ENCODE measurements around the gene ROBO2.

Gene ROBO2

DNA sequence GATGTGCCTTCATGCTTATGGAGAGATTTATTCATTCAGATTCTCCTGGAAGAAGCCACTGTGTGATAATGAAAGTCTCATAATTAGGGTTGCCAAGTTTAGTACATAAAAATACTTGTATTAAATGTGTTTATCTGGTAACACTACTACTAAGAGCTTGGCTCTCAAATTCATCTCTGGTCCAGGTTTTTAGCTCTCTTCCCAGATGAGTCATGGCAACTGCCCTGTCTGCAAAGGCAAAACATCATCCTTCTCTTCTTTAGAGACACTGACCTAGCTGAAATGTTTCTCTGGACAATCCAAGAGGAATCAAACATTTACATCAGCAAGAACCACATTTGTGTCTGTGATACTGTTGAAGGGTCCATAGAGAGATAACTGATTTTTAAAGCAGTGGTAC lies 269.6 kb downstream of the ROBO2 start:
- H3K27me3 ChIP-seq (ENCODE audit: insufficient read depth, low read length): no peaks in the 10 kb centered on the region
- H2BK12ac ChIP-seq (ENCODE audit: low read length): no peak overlapping the region
- H3K23ac ChIP-seq (ENCODE audit: low read length): no peak overlapping the region
- H2AK5ac ChIP-seq (ENCODE audit: low read length): no peak overlapping the region
- no peak overlapping the region for H2BK120ac ChIP-seq (ENCODE audit: insufficient read depth, low read length, poor library complexity)
- no peak overlapping the region for H3K18ac ChIP-seq (ENCODE audit: low read length)
- no peak overlapping the region for H4K8ac ChIP-seq (ENCODE audit: low read depth, low read length)
- H3K4ac ChIP-seq (ENCODE audit: low read depth, low read length): no peak overlapping the region
- DNase-seq: no peak
- no peak overlapping the region for H2BK5ac ChIP-seq (ENCODE audit: low read depth, low read length, poor library complexity)
- no peaks in the 10 kb centered on the region for H3K79me2 ChIP-seq (ENCODE audit: control insufficient read depth, insufficient read depth, low read length, poor library complexity)
- no peak overlapping the region for H4K12ac ChIP-seq (ENCODE audit: low read depth, low read length)
- H3K14ac ChIP-seq (ENCODE audit: low read length): no peak overlapping the region
- H3K4me3 ChIP-seq (ENCODE audit: low read depth, low read length): no peak overlapping the region
- H3K9me3 ChIP-seq (ENCODE audit: insufficient read depth, low read depth, low read length): no peaks in the 10 kb centered on the region
- H3K4me2 ChIP-seq (ENCODE audit: low read length): no peak overlapping the region
- H3K79me1 ChIP-seq (ENCODE audit: low read length): no peaks in the 10 kb centered on the region
- no peak overlapping the region for H3K27ac ChIP-seq (ENCODE audit: low read depth, low read length)
- H4K91ac ChIP-seq (ENCODE audit: low read depth, low read length): no peak overlapping the region
- no peaks in the 10 kb centered on the region for H3K4me1 ChIP-seq (ENCODE audit: control insufficient read depth in 1 of 2, insufficient read depth in 2 of 2, low read length in 2 of 2)
- H2AFZ ChIP-seq (ENCODE audit: insufficient read depth, low read length, poor library complexity): no peak overlapping the region
- no peak overlapping the region for H3K9ac ChIP-seq (ENCODE audit: low read length)
- H3K36me3 ChIP-seq (ENCODE audit: control insufficient read depth in 1 of 2, insufficient read depth in 2 of 2, low read length in 2 of 2): no peaks in the 10 kb centered on the region

GRCh38 chr3:77313843-77314242 lies 273.9 kb downstream of the ROBO2 start:
- H3K4me1 ChIP-seq (ENCODE audit: control insufficient read depth in 1 of 2, insufficient read depth in 2 of 2, low read length in 2 of 2): no peaks in the 10 kb centered on the region
- no peak overlapping the region for H3K14ac ChIP-seq (ENCODE audit: low read length)
- no peaks in the 10 kb centered on the region for H3K27me3 ChIP-seq (ENCODE audit: insufficient read depth, low read length)
- H4K8ac ChIP-seq (ENCODE audit: low read depth, low read length): no peak overlapping the region
- no peak overlapping the region for H3K18ac ChIP-seq (ENCODE audit: low read length)
- H4K12ac ChIP-seq (ENCODE audit: low read depth, low read length): no peak overlapping the region
- no peak overlapping the region for H3K27ac ChIP-seq (ENCODE audit: low read depth, low read length)
- DNase-seq: no peak
- H2AK5ac ChIP-seq (ENCODE audit: low read length): no peak overlapping the region
- no peaks in the 10 kb centered on the region for H3K79me1 ChIP-seq (ENCODE audit: low read length)
- no peak overlapping the region for H2BK12ac ChIP-seq (ENCODE audit: low read length)
- no peak overlapping the region for H3K23ac ChIP-seq (ENCODE audit: low read length)
- no peak overlapping the region for H2BK120ac ChIP-seq (ENCODE audit: insufficient read depth, low read length, poor library complexity)
- H3K4me2 ChIP-seq (ENCODE audit: low read length): no peak overlapping the region
- H3K9me3 ChIP-seq (ENCODE audit: insufficient read depth, low read depth, low read length): no peaks in the 10 kb centered on the region
- no peak overlapping the region for H2BK5ac ChIP-seq (ENCODE audit: low read depth, low read length, poor library complexity)
- H4K91ac ChIP-seq (ENCODE audit: low read depth, low read length): no peak overlapping the region
- no peak overlapping the region for H3K4me3 ChIP-seq (ENCODE audit: low read depth, low read length)
- no peaks in the 10 kb centered on the region for H3K36me3 ChIP-seq (ENCODE audit: control insufficient read depth in 1 of 2, insufficient read depth in 2 of 2, low read length in 2 of 2)
- no peaks in the 10 kb centered on the region for H3K79me2 ChIP-seq (ENCODE audit: control insufficient read depth, insufficient read depth, low read length, poor library complexity)
- H3K4ac ChIP-seq (ENCODE audit: low read depth, low read length): no peak overlapping the region
- no CpG with 5 or more reads among the region's 3 CpGs for WGBS (ENCODE audit: extremely low coverage, insufficient coverage, insufficient read length)
- no peak overlapping the region for H2AFZ ChIP-seq (ENCODE audit: insufficient read depth, low read length, poor library complexity)
- H3K9ac ChIP-seq (ENCODE audit: low read length): no peak overlapping the region

DNA sequence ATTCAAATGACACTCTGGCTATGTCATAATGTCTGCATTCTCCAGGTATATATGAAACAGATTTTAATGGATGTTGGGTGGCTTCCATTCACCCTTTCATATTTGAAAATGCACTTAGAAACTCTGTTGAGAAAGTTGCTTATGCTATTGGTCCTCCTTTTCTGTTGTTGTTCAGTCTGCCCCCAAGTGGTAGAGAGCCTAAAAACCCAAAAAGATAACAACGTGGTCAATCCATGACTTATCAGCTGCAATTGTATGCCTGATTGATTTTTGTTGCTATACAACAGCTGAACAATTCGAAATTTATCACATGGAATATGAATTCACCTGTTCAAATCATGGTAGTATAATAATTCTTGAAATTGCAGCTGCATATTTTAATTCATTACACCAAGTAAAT lies 279.8 kb downstream of the ROBO2 start:
- Histone ChIP-seq H3K9me3 (ENCODE audit: insufficient read depth, low read depth, low read length) (no peaks in the 10 kb centered on the region), H3K79me1 (ENCODE audit: low read length) (no peaks in the 10 kb centered on the region), H2AFZ (ENCODE audit: insufficient read depth, low read length, poor library complexity) (no peak overlapping the region), H3K9ac (ENCODE audit: low read length) (no peak overlapping the region), H3K36me3 (ENCODE audit: control insufficient read depth in 1 of 2, insufficient read depth in 2 of 2, low read length in 2 of 2) (no peaks in the 10 kb centered on the region), H3K4me1 (ENCODE audit: control insufficient read depth in 1 of 2, insufficient read depth in 2 of 2, low read length in 2 of 2) (no peaks in the 10 kb centered on the region), H3K27ac (ENCODE audit: low read depth, low read length) (no peak overlapping the region), H3K79me2 (ENCODE audit: control insufficient read depth, insufficient read depth, low read length, poor library complexity) (no peaks in the 10 kb centered on the region), H4K12ac (ENCODE audit: low read depth, low read length) (no peak overlapping the region), H3K14ac (ENCODE audit: low read length) (no peak overlapping the region), H2BK120ac (ENCODE audit: insufficient read depth, low read length, poor library complexity) (no peak overlapping the region), H3K4me2 (ENCODE audit: low read length) (no peak overlapping the region), H3K4ac (ENCODE audit: low read depth, low read length) (no peak overlapping the region), H2AK5ac (ENCODE audit: low read length) (no peak overlapping the region), H3K23ac (ENCODE audit: low read length) (no peak overlapping the region), H2BK12ac (ENCODE audit: low read length) (no peak overlapping the region), H3K4me3 (ENCODE audit: low read depth, low read length) (no peak overlapping the region), H3K18ac (ENCODE audit: low read length) (no peak overlapping the region), H4K91ac (ENCODE audit: low read depth, low read length) (no peak overlapping the region), H2BK5ac (ENCODE audit: low read depth, low read length, poor library complexity) (no peak overlapping the region), H4K8ac (ENCODE audit: low read depth, low read length) (no peak overlapping the region), H3K27me3 (ENCODE audit: insufficient read depth, low read length) (no peaks in the 10 kb centered on the region)
- WGBS (ENCODE audit: extremely low coverage, insufficient coverage, insufficient read length): no CpG with 5 or more reads among the region's 2 CpGs
- no peak for DNase-seq

DNA sequence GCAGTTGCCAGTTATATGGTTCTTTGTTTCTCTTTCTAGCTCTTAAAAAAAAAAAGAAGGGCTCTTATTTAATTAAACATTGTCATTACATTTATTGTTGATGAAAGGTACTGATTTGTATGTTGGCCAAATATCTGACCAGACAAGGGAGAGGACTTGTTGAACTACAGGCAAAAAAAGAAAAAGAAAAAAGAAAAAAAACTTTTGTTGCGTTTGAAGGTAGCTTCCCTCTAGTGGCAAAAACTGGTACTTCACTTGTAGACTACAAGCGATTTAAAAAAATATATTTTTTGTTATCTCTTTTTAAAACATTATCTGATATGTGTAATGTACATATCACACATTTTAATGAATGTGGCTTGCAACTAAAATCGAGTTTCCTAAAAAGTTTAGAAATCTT lies 280.6 kb downstream of the ROBO2 start:
- WGBS (ENCODE audit: extremely low coverage, insufficient coverage, insufficient read length): no CpG with 5 or more reads among the region's 3 CpGs
- Histone ChIP-seq H2AFZ (ENCODE audit: insufficient read depth, low read length, poor library complexity) (no peak overlapping the region), H2AK5ac (ENCODE audit: low read length) (no peak overlapping the region), H3K4ac (ENCODE audit: low read depth, low read length) (no peak overlapping the region), H3K27me3 (ENCODE audit: insufficient read depth, low read length) (no peaks in the 10 kb centered on the region), H3K27ac (ENCODE audit: low read depth, low read length) (no peak overlapping the region), H4K12ac (ENCODE audit: low read depth, low read length) (no peak overlapping the region), H3K4me3 (ENCODE audit: low read depth, low read length) (no peak overlapping the region), H3K14ac (ENCODE audit: low read length) (no peak overlapping the region), H3K4me1 (ENCODE audit: control insufficient read depth in 1 of 2, insufficient read depth in 2 of 2, low read length in 2 of 2) (no peaks in the 10 kb centered on the region), H2BK120ac (ENCODE audit: insufficient read depth, low read length, poor library complexity) (no peak overlapping the region), H3K79me1 (ENCODE audit: low read length) (no peaks in the 10 kb centered on the region), H3K36me3 (ENCODE audit: control insufficient read depth in 1 of 2, insufficient read depth in 2 of 2, low read length in 2 of 2) (no peaks in the 10 kb centered on the region), H4K91ac (ENCODE audit: low read depth, low read length) (no peak overlapping the region), H2BK12ac (ENCODE audit: low read length) (no peak overlapping the region), H3K9ac (ENCODE audit: low read length) (no peak overlapping the region), H3K4me2 (ENCODE audit: low read length) (no peak overlapping the region), H3K9me3 (ENCODE audit: insufficient read depth, low read depth, low read length) (no peaks in the 10 kb centered on the region), H4K8ac (ENCODE audit: low read depth, low read length) (no peak overlapping the region), H3K18ac (ENCODE audit: low read length) (no peak overlapping the region), H3K23ac (ENCODE audit: low read length) (no peak overlapping the region), H2BK5ac (ENCODE audit: low read depth, low read length, poor library complexity) (no peak overlapping the region), H3K79me2 (ENCODE audit: control insufficient read depth, insufficient read depth, low read length, poor library complexity) (no peaks in the 10 kb centered on the region)
- peak in 1 of 2 donors; percentile 47 for DNase-seq

Measured in trophoblast cell (in vitro differentiated cells and primary cell).